Duodenal mucosa (tissue), 2 donors: ENCODE data around the gene EIF6.
"Not testable (repeated sequence)": the region's sequence is repeated elsewhere in the genome, so short reads cannot be mapped to it uniquely, and the experiment has no call there.

Experiments
- H3K27ac ChIP-seq: one replicate; pipeline ENCODE4 v1.7.0; 2013; ENCODE audit warnings: low read depth, low read length
- H3K27me3 ChIP-seq, 2 donors: one replicate each; pipeline ENCODE4 v1.7.0; 2013; ENCODE audit warnings: low read length in 2 of 2, control low read depth in 1 of 2; ENCODE audit not compliant: insufficient read depth in 2 of 2, control insufficient read depth in 1 of 2
- H3K36me3 ChIP-seq, 2 donors: one replicate each; pipeline ENCODE4 v1.7.0; 2013; ENCODE audit warnings: low read length in 2 of 2, control low read depth in 1 of 2; ENCODE audit not compliant: insufficient read depth in 2 of 2, control insufficient read depth in 1 of 2
- H3K4me1 ChIP-seq, 2 donors: one replicate each; pipeline ENCODE4 v1.7.0; 2013; ENCODE audit warnings: low read length in 2 of 2, control low read depth in 1 of 2; ENCODE audit not compliant: insufficient read depth in 2 of 2, control insufficient read depth in 1 of 2
- H3K4me3 ChIP-seq, 2 donors: one replicate each; pipeline ENCODE4 v1.7.0; 2013; ENCODE audit warnings: low read length in 2 of 2, low read depth in 1 of 2
- H3K9ac ChIP-seq, 2 donors: one replicate each; pipeline ENCODE4 v1.7.0; 2013; ENCODE audit warnings: low read length in 2 of 2, low read depth in 1 of 2
- H3K9me3 ChIP-seq, 2 donors: one replicate each; pipeline ENCODE4 v1.7.0; 2013; ENCODE audit warnings: low read length in 2 of 2, control low read depth in 1 of 2; ENCODE audit not compliant: control insufficient read depth in 1 of 2

EIF6 gene

DNA sequence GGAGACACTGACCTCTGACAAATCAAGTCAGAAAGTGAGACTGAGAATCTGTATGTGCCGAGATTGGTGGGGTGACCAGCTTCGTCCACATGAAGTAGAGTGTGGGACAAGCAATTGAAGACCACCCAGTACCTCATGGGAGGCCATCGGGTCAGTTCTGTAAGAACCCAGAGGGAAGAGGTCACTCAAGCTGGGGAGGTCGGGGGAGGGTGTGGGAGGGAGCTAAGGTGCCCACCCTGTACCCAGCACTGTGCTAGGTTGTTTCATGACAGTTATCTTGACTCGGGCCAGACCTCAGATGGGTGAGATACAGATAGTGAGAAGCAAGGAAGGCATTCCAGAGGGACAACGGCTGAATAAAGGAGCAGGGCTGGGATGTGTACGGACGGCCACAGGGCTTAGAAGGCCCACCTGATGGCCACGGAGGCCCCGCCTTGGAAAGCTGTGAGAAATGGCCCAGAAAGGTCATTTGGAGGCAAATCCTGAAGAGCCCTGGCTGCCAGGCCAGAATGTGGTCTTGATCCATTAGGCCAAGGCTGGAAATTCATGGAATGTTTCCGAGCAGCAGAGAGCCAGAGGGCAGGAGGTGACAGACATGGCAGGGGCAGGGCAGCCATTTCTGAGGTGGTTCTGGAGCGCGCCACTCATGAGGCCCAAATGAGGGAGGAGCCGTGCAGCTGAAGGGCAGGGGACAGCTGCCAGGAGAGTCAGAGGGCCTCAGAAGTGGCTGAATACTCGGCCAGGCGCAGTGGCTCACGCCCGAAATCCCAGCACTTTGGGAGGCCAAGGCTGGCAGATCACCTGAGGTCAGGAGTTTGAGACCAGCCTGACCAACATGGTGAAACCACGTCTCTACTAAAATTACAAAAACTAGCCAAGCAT lies 14.3 kb downstream of the EIF6 start:
- Histone ChIP-seq H3K36me3 (peaks cover 20 to 52% of the 10 kb centered on the region in 2 donors), H3K27me3 (no peaks in the 10 kb centered on the region), H3K9me3 (no peaks in the 10 kb centered on the region), H3K27ac (no peak overlapping the region), H3K9ac (no peak overlapping the region), H3K4me1 (peaks cover 4 to 10% of the 10 kb centered on the region in 2 donors), H3K4me3 (no peak overlapping the region)

- Histone ChIP-seq H3K27me3 (no peaks in the 10 kb centered on the region), H3K4me3 (no peak overlapping the region), H3K4me1 (peaks cover 4 to 10% of the 10 kb centered on the region in 2 donors), H3K9me3 (no peaks in the 10 kb centered on the region), H3K36me3 (peaks cover 20 to 43% of the 10 kb centered on the region in 2 donors), H3K9ac (peak overlapping the region in 1 of 2 donors; percentile 12), H3K27ac (peak overlapping the region; percentile 13)
These were observed 15.4 kb downstream of the EIF6 start for GRCh38 chr20:35269055-35269781.

DNA sequence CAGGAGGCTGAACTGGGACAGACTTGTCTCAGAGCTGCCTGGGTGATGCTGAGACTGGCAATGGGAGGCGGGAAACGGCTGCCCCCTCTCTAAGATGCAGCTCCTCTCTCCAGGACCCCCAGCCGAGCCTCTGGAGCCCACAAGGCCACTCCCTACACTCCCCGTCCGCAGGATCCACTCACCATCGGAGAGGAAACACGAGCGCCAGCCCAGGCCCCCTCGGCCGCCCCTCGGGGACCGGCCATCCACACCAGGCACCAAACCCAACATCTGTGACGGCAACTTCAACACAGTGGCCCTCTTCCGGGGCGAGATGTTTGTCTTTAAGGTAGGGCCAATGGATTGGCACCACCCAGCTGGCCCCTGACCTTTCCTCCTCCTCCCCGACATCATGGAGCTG lies 17.5 kb downstream of the EIF6 start:
- Histone ChIP-seq H3K9ac (no peak overlapping the region), H3K4me3 (no peak overlapping the region), H3K9me3 (no peaks in the 10 kb centered on the region), H3K27me3 (no peaks in the 10 kb centered on the region), H3K36me3 (peaks cover 16 to 34% of the 10 kb centered on the region in 2 donors), H3K4me1 (peaks cover 19 to 22% of the 10 kb centered on the region in 2 donors), H3K27ac (no peak overlapping the region)

- no peak overlapping the region for H3K9ac ChIP-seq
These were observed 19.8 kb downstream of the EIF6 start for GRCh38 chr20:35264755-35265154.

GRCh38 chr20:35263532-35264341 lies 20.8 kb downstream of the EIF6 start:
- Histone ChIP-seq H3K27me3 (no peaks in the 10 kb centered on the region), H3K4me3 (no peak overlapping the region), H3K36me3 (peaks cover 7 to 24% of the 10 kb centered on the region in 2 donors), H3K9ac (no peak overlapping the region), H3K9me3 (no peaks in the 10 kb centered on the region), H3K27ac (peak overlapping the region; percentile 77), H3K4me1 (peaks cover 12 to 15% of the 10 kb centered on the region in 2 donors)

More at GRCh38 chr20:35264755-35265154, 19.8 kb downstream of the EIF6 start:
- Histone ChIP-seq H3K36me3 (peaks cover 7 to 24% of the 10 kb centered on the region in 2 donors), H3K4me1 (peaks cover 19 to 22% of the 10 kb centered on the region in 2 donors), H3K27ac (no peak overlapping the region), H3K9me3 (no peaks in the 10 kb centered on the region), H3K4me3 (no peak overlapping the region), H3K27me3 (no peaks in the 10 kb centered on the region)

- not testable (repeated sequence) for H3K4me3 ChIP-seq, H3K9me3 ChIP-seq, H3K27me3 ChIP-seq, H3K9ac ChIP-seq
- H3K36me3 ChIP-seq: peaks cover 7 to 19% of the 10 kb centered on the region in 2 donors
- H3K4me1 ChIP-seq: peaks cover 13 to 20% of the 10 kb centered on the region in 2 donors
- H3K27ac ChIP-seq: peak overlapping the region; percentile 77
These were observed 21.6 kb downstream of the EIF6 start for GRCh38 chr20:35262731-35263531.

- not testable (repeated sequence) for H3K9ac ChIP-seq, H3K27ac ChIP-seq, H3K9me3 ChIP-seq, H3K27me3 ChIP-seq, H3K4me3 ChIP-seq
- H3K4me1 ChIP-seq: peaks cover 19 to 25% of the 10 kb centered on the region in 2 donors
- H3K36me3 ChIP-seq: peaks cover under 1 to 12% of the 10 kb centered on the region in 2 donors
These were observed 22.3 kb downstream of the EIF6 start for GRCh38 chr20:35262321-35262720.

DNA sequence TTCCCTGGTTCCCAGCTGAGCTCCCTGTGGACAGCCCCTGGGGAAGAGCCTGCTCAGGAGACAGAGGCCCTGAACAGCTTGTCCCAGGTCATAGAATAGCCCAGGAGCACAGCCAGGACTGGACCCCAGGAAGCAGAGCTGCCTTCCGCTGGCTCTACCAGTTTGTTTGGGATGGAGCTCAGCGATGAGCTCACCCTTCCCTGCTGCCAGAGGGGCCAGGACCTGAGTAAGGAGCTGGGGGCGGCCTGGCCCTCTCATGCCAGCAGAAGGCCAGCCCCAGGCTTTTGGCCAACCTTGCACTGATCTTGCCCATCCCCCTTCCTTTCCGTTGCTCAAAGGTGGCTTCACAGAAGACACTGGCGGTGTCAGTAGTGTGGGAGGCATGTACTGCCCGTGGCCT lies 24.1 kb downstream of the EIF6 start:
- no peak overlapping the region for H3K4me3 ChIP-seq
- no peaks in the 10 kb centered on the region for H3K9me3 ChIP-seq
- no peak overlapping the region for H3K27ac ChIP-seq
- H3K36me3 ChIP-seq: no peaks in the 10 kb centered on the region
- no peak overlapping the region for H3K9ac ChIP-seq
- no peaks in the 10 kb centered on the region for H3K27me3 ChIP-seq
- H3K4me1 ChIP-seq: peaks cover 26 to 32% of the 10 kb centered on the region in 2 donors

- H3K4me1 ChIP-seq: peaks cover 20 to 25% of the 10 kb centered on the region in 2 donors
- H3K27me3 ChIP-seq: no peaks in the 10 kb centered on the region
- H3K4me3 ChIP-seq: no peak overlapping the region
- H3K9me3 ChIP-seq: no peaks in the 10 kb centered on the region
- H3K27ac ChIP-seq: no peak overlapping the region
- H3K9ac ChIP-seq: no peak overlapping the region
- peaks cover 0 to 4% of the 10 kb centered on the region in 2 donors for H3K36me3 ChIP-seq
These were observed 27.2 kb downstream of the EIF6 start for GRCh38 chr20:35257175-35257909.
